H9 (cell line): Measurements from ENCODE around the gene LRRC28. TPM values are rescaled to one million over a fixed set of nuclear protein-coding genes. Genes with fewer than 3 reads are reported as not detected.

Experiments used
- DNase-seq: peaks from one replicate; pipeline ENCODE4 v3.0.0-alpha.2; 2017
- H2AFZ ChIP-seq: one replicate; pipeline ENCODE4 v1.6.1; 2013; ENCODE audit warnings: mild to moderate bottlenecking, low read length, control low read depth, moderate library complexity
- H2AK5ac ChIP-seq: 2 replicates; pipeline ENCODE4 v1.6.1; 2013; ENCODE audit warnings: low read length, control low read depth, mixed read lengths; ENCODE audit not compliant: insufficient read length
- H2BK120ac ChIP-seq: one replicate; pipeline ENCODE4 v1.6.1; 2013; ENCODE audit warnings: low read depth, mild to moderate bottlenecking, low read length, control low read depth, inconsistent platforms; ENCODE audit not compliant: poor library complexity, severe bottlenecking
- H2BK12ac ChIP-seq: 2 replicates; pipeline ENCODE4 v1.6.1; 2013; ENCODE audit warnings: low read length, control low read depth, mixed read lengths, low read depth; ENCODE audit not compliant: insufficient read length
- H2BK15ac ChIP-seq: 2 replicates; pipeline ENCODE4 v1.6.1; 2013; ENCODE audit warnings: low read depth, low read length, control low read depth
- H2BK20ac ChIP-seq: one replicate; pipeline ENCODE4 v1.6.1; 2013; ENCODE audit warnings: low read depth, mild to moderate bottlenecking, low read length, control low read depth, inconsistent platforms; ENCODE audit not compliant: poor library complexity, severe bottlenecking
- H2BK5ac ChIP-seq: 2 replicates; pipeline ENCODE4 v1.6.1; 2013; ENCODE audit warnings: low read length, control low read depth, mixed read lengths; ENCODE audit not compliant: insufficient read length
- H3K14ac ChIP-seq: 2 replicates; pipeline ENCODE4 v1.6.1; 2013; ENCODE audit warnings: low read length, control low read depth; ENCODE audit not compliant: insufficient read depth
- H3K18ac ChIP-seq: 2 replicates; pipeline ENCODE4 v1.6.1; 2013; ENCODE audit warnings: low read depth, mild to moderate bottlenecking, mixed read lengths, low read length, control low read depth; ENCODE audit not compliant: insufficient read length
- H3K23ac ChIP-seq: 2 replicates; pipeline ENCODE4 v1.6.1; 2013; ENCODE audit warnings: low read length, control low read depth, mixed read lengths, low read depth; ENCODE audit not compliant: insufficient read length
- H3K23me2 ChIP-seq: 2 replicates; pipeline ENCODE4 v1.6.1; 2013; ENCODE audit warnings: low read depth, mild to moderate bottlenecking, mixed read lengths, low read length, control low read depth; ENCODE audit not compliant: insufficient read length, poor library complexity, severe bottlenecking
- H3K27ac ChIP-seq: 2 replicates; pipeline ENCODE4 v1.5.1; 2013; ENCODE audit warnings: low read length, control low read depth, mixed read lengths, low read depth; ENCODE audit not compliant: insufficient read length
- H3K27me3 ChIP-seq: 2 replicates; pipeline ENCODE4 v1.6.1; 2013; ENCODE audit warnings: low read length, control low read depth, inconsistent platforms; ENCODE audit not compliant: insufficient read depth
- H3K4ac ChIP-seq: 2 replicates; pipeline ENCODE4 v1.6.1; 2013; ENCODE audit warnings: low read depth, mild to moderate bottlenecking, control low read depth, inconsistent platforms, low read length, moderate library complexity
- H3K4me1 ChIP-seq: 2 replicates; pipeline ENCODE4 v1.6.1; 2013; ENCODE audit warnings: low read length, control low read depth, inconsistent platforms; ENCODE audit not compliant: insufficient read depth
- H3K4me2 ChIP-seq: 2 replicates; pipeline ENCODE4 v1.6.1; 2013; ENCODE audit warnings: low read length, control low read depth, mixed read lengths; ENCODE audit not compliant: insufficient read length, insufficient read depth
- H3K56ac ChIP-seq: 2 replicates; pipeline ENCODE4 v1.6.1; 2013; ENCODE audit warnings: low read depth, mild to moderate bottlenecking, mixed read lengths, low read length, control low read depth; ENCODE audit not compliant: insufficient read length
- H3K79me1 ChIP-seq: 2 replicates; pipeline ENCODE4 v1.6.1; 2013; ENCODE audit warnings: low read depth, mild to moderate bottlenecking, moderate library complexity, low read length, control low read depth, inconsistent platforms; ENCODE audit not compliant: insufficient read depth, poor library complexity, severe bottlenecking
- H3K79me2 ChIP-seq: 2 replicates; pipeline ENCODE4 v1.6.1; 2013; ENCODE audit warnings: low read length, control low read depth, inconsistent platforms; ENCODE audit not compliant: insufficient read depth
- H3K9ac ChIP-seq: 2 replicates; pipeline ENCODE4 v1.6.1; 2013; ENCODE audit warnings: low read length, control low read depth, mixed read lengths; ENCODE audit not compliant: insufficient read length; ENCODE audit errors: extremely low read depth
- H3K9me3 ChIP-seq: one replicate; pipeline ENCODE4 v1.6.1; 2013; ENCODE audit warnings: low read depth, low read length, inconsistent platforms; ENCODE audit not compliant: control insufficient read depth
- H3T11ph ChIP-seq: one replicate; pipeline ENCODE4 v1.6.1; 2013; ENCODE audit warnings: mild to moderate bottlenecking, low read length, control low read depth, inconsistent platforms
- H4K20me1 ChIP-seq: one replicate; pipeline ENCODE4 v1.6.1; 2013; ENCODE audit not compliant: control insufficient read depth, insufficient read length, insufficient read depth
- H4K5ac ChIP-seq: 2 replicates; pipeline ENCODE4 v1.6.1; 2013; ENCODE audit warnings: low read depth, mild to moderate bottlenecking, mixed read lengths, low read length, control low read depth; ENCODE audit not compliant: insufficient read length
- H4K8ac ChIP-seq: replicated peaks from 2 replicates; pipeline ENCODE4 v1.6.1; 2013; ENCODE audit warnings: low read length, control low read depth, mixed read lengths, low read depth; ENCODE audit not compliant: insufficient read length
- H4K91ac ChIP-seq: 2 replicates; pipeline ENCODE4 v1.6.1; 2013; ENCODE audit warnings: low read depth, mild to moderate bottlenecking, moderate library complexity, mixed read lengths, low read length, control low read depth; ENCODE audit not compliant: insufficient read length
- H3K27ac Mint-ChIP-seq, 3 experiments: 2 replicates in 2 of 3; 3 replicates in 1 of 3; pipeline ENCODE4 v1.8.0; 2020 to 2021; ENCODE audit warnings: mixed read lengths in 3 of 3, mild to moderate bottlenecking in 1 of 3, moderate library complexity in 1 of 3
- H3K27me3 Mint-ChIP-seq: 2 replicates; pipeline ENCODE4 v1.8.0; 2021; ENCODE audit warnings: low read depth, mild to moderate bottlenecking, moderate library complexity, mixed read lengths
- H3K36me3 Mint-ChIP-seq, 3 experiments: 2 replicates in 2 of 3; 3 replicates in 1 of 3; pipeline ENCODE4 v1.8.0; 2020 to 2021; ENCODE audit warnings: low read depth in 3 of 3, mixed read lengths in 3 of 3; ENCODE audit not compliant: insufficient read depth in 1 of 3
- H3K4me1 Mint-ChIP-seq, 2 experiments: 2 replicates each; pipeline ENCODE4 v1.8.0; 2020; ENCODE audit warnings: mixed read lengths in 2 of 2
- H3K4me3 Mint-ChIP-seq, 2 experiments: 2 replicates in 1 of 2; 3 replicates in 1 of 2; pipeline ENCODE4 v1.8.0; 2020 to 2021; ENCODE audit warnings: mild to moderate bottlenecking in 2 of 2, mixed read lengths in 2 of 2, moderate library complexity in 1 of 2
- H3K9me3 Mint-ChIP-seq, 2 experiments: 2 replicates in 1 of 2; 3 replicates in 1 of 2; pipeline ENCODE4 v1.8.0; 2020; ENCODE audit warnings: mild to moderate bottlenecking in 2 of 2, mixed read lengths in 2 of 2, moderate library complexity in 1 of 2
- WGBS: extraction: QIAGEN DNeasy Blood & Tissue Kit; methylation state at CpG from one replicate; pipeline ENCODE4 v1.1.7; 2013; ENCODE audit warnings: missing lambda C conversion rate, low lambda C conversion rate, mixed read lengths; ENCODE audit not compliant: insufficient read length; ENCODE audit errors: extremely low coverage; 5-methylcytosine and 5-hydroxymethylcytosine counted together
- total RNA-seq: library from RNA; stranded (reverse); gene quantifications from 2 replicates; pipeline ENCODE4 v1.2.1, GENCODE V29; 2021
- TF ChIP-seq, protein P1 (sequence below): fragments of 200-600 bp; sonication (generic); conservative IDR thresholded peaks from 3 replicates; pipeline ENCODE4 v1.8.0; 2021; ENCODE audit warnings: antibody characterized with exemption, mild to moderate bottlenecking

The LRRC28 gene
- total RNA-seq, 1 experiment from 2014 or later, result 17.6 TPM

DNA sequence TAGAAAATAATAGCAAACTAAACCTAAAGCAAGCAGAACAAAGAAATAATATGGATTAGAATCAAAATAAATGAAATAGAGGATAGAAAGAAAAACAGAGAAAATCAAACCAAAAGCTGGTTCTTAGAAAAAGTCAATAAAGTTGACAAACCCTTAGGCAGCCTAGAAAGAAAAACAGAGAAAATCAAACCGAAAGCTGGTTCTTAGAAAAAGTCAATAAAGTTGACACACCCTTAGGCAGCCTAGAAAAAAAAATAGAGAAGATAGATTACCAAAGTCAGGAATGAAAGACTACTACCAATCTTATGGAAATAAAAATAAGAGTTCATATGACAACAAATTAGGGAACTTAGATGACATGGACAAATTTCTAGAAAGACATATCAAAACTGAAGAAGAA is 142.4 kb downstream of the LRRC28 start:
- H2BK15ac ChIP-seq, result no peak overlapping the region
- H3K27ac Mint-ChIP-seq, result no peak overlapping the region
- no peak overlapping the region for H3K4me2 ChIP-seq
- H2BK20ac ChIP-seq, result no peak overlapping the region
- no peak overlapping the region for H4K91ac ChIP-seq
- no peak overlapping the region for H3K56ac ChIP-seq
- no peaks in the 10 kb centered on the region for H3K4me1 ChIP-seq
- H3K18ac ChIP-seq, result no peak overlapping the region
- TF ChIP-seq, protein P1, sequence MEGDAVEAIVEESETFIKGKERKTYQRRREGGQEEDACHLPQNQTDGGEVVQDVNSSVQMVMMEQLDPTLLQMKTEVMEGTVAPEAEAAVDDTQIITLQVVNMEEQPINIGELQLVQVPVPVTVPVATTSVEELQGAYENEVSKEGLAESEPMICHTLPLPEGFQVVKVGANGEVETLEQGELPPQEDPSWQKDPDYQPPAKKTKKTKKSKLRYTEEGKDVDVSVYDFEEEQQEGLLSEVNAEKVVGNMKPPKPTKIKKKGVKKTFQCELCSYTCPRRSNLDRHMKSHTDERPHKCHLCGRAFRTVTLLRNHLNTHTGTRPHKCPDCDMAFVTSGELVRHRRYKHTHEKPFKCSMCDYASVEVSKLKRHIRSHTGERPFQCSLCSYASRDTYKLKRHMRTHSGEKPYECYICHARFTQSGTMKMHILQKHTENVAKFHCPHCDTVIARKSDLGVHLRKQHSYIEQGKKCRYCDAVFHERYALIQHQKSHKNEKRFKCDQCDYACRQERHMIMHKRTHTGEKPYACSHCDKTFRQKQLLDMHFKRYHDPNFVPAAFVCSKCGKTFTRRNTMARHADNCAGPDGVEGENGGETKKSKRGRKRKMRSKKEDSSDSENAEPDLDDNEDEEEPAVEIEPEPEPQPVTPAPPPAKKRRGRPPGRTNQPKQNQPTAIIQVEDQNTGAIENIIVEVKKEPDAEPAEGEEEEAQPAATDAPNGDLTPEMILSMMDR, result no peak
- no peak overlapping the region for H2BK120ac ChIP-seq
- no peaks in the 10 kb centered on the region for H3K79me1 ChIP-seq
- WGBS, result no CpG with 5 or more reads among the region's 1 CpG
- H3K79me2 ChIP-seq, result no peaks in the 10 kb centered on the region
- no peak overlapping the region for H3K27ac ChIP-seq
- H3K9me3 Mint-ChIP-seq, result peaks cover 0 to 2% of the 10 kb centered on the region in 2 experiments; a peak in 1 of 5 replicates
- no peaks in the 10 kb centered on the region for H3K36me3 Mint-ChIP-seq
- H3K23ac ChIP-seq, result no peak overlapping the region
- H3K4ac ChIP-seq, result no peak overlapping the region
- no peaks in the 10 kb centered on the region for H3K23me2 ChIP-seq
- H3K14ac ChIP-seq, result no peak overlapping the region
- no peak overlapping the region for H3T11ph ChIP-seq
- no peak overlapping the region for H3K9ac ChIP-seq
- no peaks in the 10 kb centered on the region; the same call in 1 of the 2 replicates for H3K27me3 Mint-ChIP-seq
- H3K4me3 Mint-ChIP-seq, result no peak overlapping the region
- H3K27me3 ChIP-seq, result no peaks in the 10 kb centered on the region
- H2AK5ac ChIP-seq, result no peak overlapping the region
- peaks cover 8% of the 10 kb centered on the region in 2 experiments; a peak in 3 of 4 replicates for H3K4me1 Mint-ChIP-seq
- no peak overlapping the region for H4K8ac ChIP-seq
- no peaks in the 10 kb centered on the region for H4K20me1 ChIP-seq
- H3K9me3 ChIP-seq, result no peaks in the 10 kb centered on the region
- no peak overlapping the region for H2BK12ac ChIP-seq
- no peak for DNase-seq
- H2AFZ ChIP-seq, result no peak overlapping the region
- H2BK5ac ChIP-seq, result no peak overlapping the region
- no peak overlapping the region for H4K5ac ChIP-seq
